Fibroblast of lung (primary cell): ENCODE results near the gene HPCAL1.

Experiments used
- CTCF ChIP-seq, 2 donors: IDR thresholded peaks in 1 of 2; conservative IDR thresholded peaks in 1 of 2; 1 replicate in 1 of 2; 2 replicates in 1 of 2; pipeline ENCODE4 v1.5.1; 2011 to 2012; ENCODE audit warnings: low read length in 2 of 2, control low read depth in 1 of 2, inconsistent platforms in 1 of 2, low read depth in 1 of 2, mild to moderate bottlenecking in 1 of 2
- EZH2 ChIP-seq: IDR thresholded peaks from 2 replicates; pipeline ENCODE4 v1.5.1; 2012; ENCODE audit warnings: low read length, control low read depth, mild to moderate bottlenecking; ENCODE audit errors: missing control alignments

GRCh38 chr2:10332402-10333246 lies 29.9 kb downstream of the HPCAL1 start:
- no peak for TF ChIP-seq CTCF (conservative IDR thresholded peaks at IDR 0.05 in 1 of 2, IDR thresholded peaks at IDR 0.05 in 1 of 2; ENCODE audit: low read depth in 1 of 2, low read length in 2 of 2)
- no peak for TF ChIP-seq EZH2
